GM23338 (cell line): ENCODE data around the gene CUEDC2. TPM values are rescaled to one million over a fixed set of nuclear protein-coding genes. Genes with fewer than 3 reads are reported as not detected.
A peak's percentile ranks its signal among the peaks of the same experiment; 100 is the strongest.

Experiments used
- ATAC-seq: fragments of 200-7000 bp; cut with Tn5 transposase; 3 replicates; pipeline ENCODE4 v1.9.1; 2020
- DNase-seq: peaks from one replicate; pipeline ENCODE4 v3.0.0-alpha.2; 2015; ENCODE audit warnings: low spot score
- H2AFZ ChIP-seq: fragments of 200-600 bp; sonication (generic); 2 replicates; pipeline ENCODE4 v1.8.0; 2016; ENCODE audit warnings: antibody characterized with exemption, mild to moderate bottlenecking, moderate library complexity
- H3F3A ChIP-seq: fragments of 200-600 bp; sonication (generic); replicated peaks from 2 replicates; pipeline ENCODE4 v1.8.0; 2017; ENCODE audit warnings: antibody characterized with exemption, mixed run types, low read depth
- H3K27ac ChIP-seq: fragments of 200-600 bp; sonication (generic); 2 replicates; pipeline ENCODE4 v1.6.1; 2016; ENCODE audit warnings: low read depth
- H3K27me3 ChIP-seq: fragments of 200-600 bp; sonication (generic); 2 replicates; pipeline ENCODE4 v1.8.0; 2016; ENCODE audit warnings: mild to moderate bottlenecking, mixed run types, moderate library complexity; ENCODE audit not compliant: insufficient read depth
- H3K36me3 ChIP-seq: fragments of 200-600 bp; sonication (generic); 2 replicates; pipeline ENCODE4 v1.8.0; 2016; ENCODE audit warnings: mild to moderate bottlenecking; ENCODE audit not compliant: insufficient read depth
- H3K4me1 ChIP-seq: fragments of 200-600 bp; sonication (generic); 2 replicates; pipeline ENCODE4 v1.8.0; 2016; ENCODE audit warnings: mild to moderate bottlenecking, moderate library complexity; ENCODE audit not compliant: insufficient read depth
- H3K4me2 ChIP-seq: fragments of 200-600 bp; sonication (generic); 2 replicates; pipeline ENCODE4 v1.7.1; 2017; ENCODE audit warnings: mixed run types
- H3K4me3 ChIP-seq: fragments of 200-600 bp; sonication (generic); 2 replicates; pipeline ENCODE4 v1.6.1; 2016; ENCODE audit warnings: mixed run types
- H3K79me2 ChIP-seq: fragments of 200-600 bp; sonication (generic); replicated peaks from 2 replicates; pipeline ENCODE4 v1.8.0; 2017; ENCODE audit warnings: mild to moderate bottlenecking; ENCODE audit not compliant: insufficient read depth
- H3K9me2 ChIP-seq: fragments of 200-600 bp; sonication (generic); 2 replicates; pipeline ENCODE4 v1.8.0; 2017; ENCODE audit not compliant: insufficient read depth
- H4K20me1 ChIP-seq: fragments of 200-600 bp; sonication (generic); replicated peaks from 2 replicates; pipeline ENCODE4 v1.8.0; 2017; ENCODE audit warnings: mild to moderate bottlenecking; ENCODE audit not compliant: insufficient read depth
- H3K27ac Mint-ChIP-seq: 2 replicates; pipeline ENCODE4 v1.8.0; 2020; ENCODE audit warnings: inconsistent platforms, mild to moderate bottlenecking, moderate library complexity, mixed read lengths
- H3K27me3 Mint-ChIP-seq: 3 replicates; pipeline ENCODE4 v1.8.0; 2022; ENCODE audit warnings: low read depth, mild to moderate bottlenecking, moderate library complexity, mixed read lengths, inconsistent platforms; ENCODE audit not compliant: insufficient read depth, poor library complexity
- H3K36me3 Mint-ChIP-seq: 3 replicates; pipeline ENCODE4 v1.8.0; 2021; ENCODE audit warnings: low read depth, mild to moderate bottlenecking, inconsistent platforms, moderate library complexity, mixed read lengths
- H3K4me1 Mint-ChIP-seq: 3 replicates; pipeline ENCODE4 v1.8.0; 2020; ENCODE audit warnings: mild to moderate bottlenecking, inconsistent platforms, mixed read lengths
- H3K4me3 Mint-ChIP-seq: 3 replicates; pipeline ENCODE4 v1.8.0; 2021; ENCODE audit warnings: moderate library complexity, mild to moderate bottlenecking, inconsistent platforms, mixed read lengths
- H3K9me3 Mint-ChIP-seq: 3 replicates; pipeline ENCODE4 v1.8.0; 2020; ENCODE audit warnings: moderate library complexity, mild to moderate bottlenecking, inconsistent platforms, mixed read lengths
- CTCF ChIP-seq, 2 experiments: fragments of 200-600 bp in 1 of 2; sonication (generic) in 1 of 2; conservative IDR thresholded peaks; 2 replicates each; pipeline versions ENCODE4 v1.5.1 to v1.6.1; 2016 to 2017; ENCODE audit warnings: antibody characterized with exemption in 2 of 2, low read depth in 2 of 2, mild to moderate bottlenecking in 2 of 2, moderate library complexity in 1 of 2
- ETS1 ChIP-seq: IDR thresholded peaks from 2 replicates; pipeline ENCODE4 v1.6.1; 2016; ENCODE audit warnings: antibody characterized with exemption
- EZH2 ChIP-seq: fragments of 200-600 bp; sonication (generic); IDR thresholded peaks from one replicate; pipeline ENCODE4 v1.8.0; 2017; ENCODE audit warnings: antibody characterized with exemption, mild to moderate bottlenecking, low read depth; ENCODE audit not compliant: unreplicated experiment
- EZH2phosphoT487 ChIP-seq: fragments of 200-600 bp; sonication (generic); IDR thresholded peaks from one replicate; pipeline ENCODE4 v1.8.1; 2018; ENCODE audit warnings: antibody characterized with exemption; ENCODE audit not compliant: unreplicated experiment
- NANOG ChIP-seq: IDR thresholded peaks from 2 replicates; pipeline ENCODE4 v1.6.1; 2016; ENCODE audit warnings: antibody characterized with exemption, borderline replicate concordance
- POLR2AphosphoS5 ChIP-seq: IDR thresholded peaks from 2 replicates; pipeline ENCODE4 v1.6.1; 2016; ENCODE audit warnings: antibody characterized with exemption, low read depth
- REST ChIP-seq: IDR thresholded peaks from one replicate; pipeline ENCODE4 v1.6.1; 2018; ENCODE audit warnings: antibody characterized with exemption; ENCODE audit not compliant: unreplicated experiment
- STAT1 ChIP-seq: IDR thresholded peaks from one replicate; pipeline ENCODE4 v1.6.1; 2016; ENCODE audit warnings: antibody characterized with exemption; ENCODE audit not compliant: unreplicated experiment
- ZNF114 ChIP-seq: fragments of 250-450 bp; sonication (Bioruptor Pico); IDR thresholded peaks from 2 replicates; pipeline ENCODE4 v1.5.0; 2020; ENCODE audit warnings: mild to moderate bottlenecking, moderate library complexity
- polyA plus RNA-seq: library from polyadenylated mRNA; unstranded; fragments of >200 nt; fragmentation: Nextera tagmentation; extraction: Ambion mirVana; gene quantifications from 2 replicates; pipeline ENCODE4 v1.2.1, GENCODE V29; 2016
- total RNA-seq: library from RNA; depleted of rRNA; stranded (reverse); fragments of >200 nt; shearing (Covaris generic); gene quantifications from 2 replicates; pipeline ENCODE4 v1.2.3, GENCODE V29; 2014

CUEDC2 gene
- total and polyA plus RNA-seq, 2 experiments from 2014 or later, result 39.2 to 47.3 TPM

- Mint-ChIP-seq H3K4me1 (peaks cover 14% of the 10 kb centered on the region), H3K27ac (no peak overlapping the region), H3K27me3 (peaks cover 40% of the 10 kb centered on the region), H3K9me3 (no peaks in the 10 kb centered on the region), H3K4me3 (no peak overlapping the region), H3K36me3 (no peaks in the 10 kb centered on the region)
- peaks cover 38% of the 10 kb centered on the region for H3K27me3 ChIP-seq
- H2AFZ ChIP-seq, result no peak overlapping the region
- no peak for TF ChIP-seq EZH2phosphoT487
- H3K4me1 ChIP-seq, result peaks cover 11% of the 10 kb centered on the region
- 0 out of 2 replicates have a peak, but pooled peaks cover 5% of the 10 kb centered on the region for H3F3A ChIP-seq
- no peak overlapping the region for H3K27ac ChIP-seq
- H3K79me2 ChIP-seq, result no peaks in the 10 kb centered on the region
- no peak overlapping the region for H3K4me3 ChIP-seq
- H3K36me3 ChIP-seq, result no peaks in the 10 kb centered on the region
- ATAC-seq (no peak), DNase-seq (no peak)
- H3K4me2 ChIP-seq, result peak overlapping the region; percentile 34
- no peaks in the 10 kb centered on the region; the same call in 1 of the 2 replicates for H4K20me1 ChIP-seq
- no peaks in the 10 kb centered on the region for H3K9me2 ChIP-seq
These were observed 40.1 kb downstream of the CUEDC2 start for GRCh38 chr10:102392306-102392705.

GRCh38 chr10:102389894-102390293, 42.5 kb downstream of the CUEDC2 start:
- no peaks in the 10 kb centered on the region for H3K36me3 ChIP-seq
- H3K79me2 ChIP-seq, result no peaks in the 10 kb centered on the region
- H3K27ac ChIP-seq, result no peak overlapping the region
- Mint-ChIP-seq H3K27ac (no peak overlapping the region), H3K4me3 (no peak overlapping the region; the same call in 2 of the 3 replicates), H3K4me1 (peaks cover 9% of the 10 kb centered on the region), H3K27me3 (peaks cover 31% of the 10 kb centered on the region), H3K36me3 (no peaks in the 10 kb centered on the region), H3K9me3 (no peaks in the 10 kb centered on the region)
- no peak overlapping the region for H3K4me3 ChIP-seq
- DNase-seq (no peak), ATAC-seq (no peak)
- H3K27me3 ChIP-seq, result peaks cover 28% of the 10 kb centered on the region
- H2AFZ ChIP-seq, result no peak overlapping the region
- no peak overlapping the region for H3K4me2 ChIP-seq
- H3K9me2 ChIP-seq, result no peaks in the 10 kb centered on the region
- H4K20me1 ChIP-seq, result no peaks in the 10 kb centered on the region
- peaks cover 9% of the 10 kb centered on the region for H3K4me1 ChIP-seq
- H3F3A ChIP-seq, result 0 out of 2 replicates have a peak, but pooled peaks cover 2% of the 10 kb centered on the region
- TF ChIP-seq ZNF114 (CRISPR knock-in tag) (no peak), NANOG (no peak), REST (no peak), STAT1 (no peak), CTCF (conservative IDR thresholded peaks at IDR 0.05; ENCODE audit: low read depth in 2 of 2) (no peak), EZH2 (no peak), ETS1 (no peak), POLR2AphosphoS5 (no peak), EZH2phosphoT487 (no peak)
